ENCODE measurements around the gene CYBC1.

The CYBC1 gene

DNA sequence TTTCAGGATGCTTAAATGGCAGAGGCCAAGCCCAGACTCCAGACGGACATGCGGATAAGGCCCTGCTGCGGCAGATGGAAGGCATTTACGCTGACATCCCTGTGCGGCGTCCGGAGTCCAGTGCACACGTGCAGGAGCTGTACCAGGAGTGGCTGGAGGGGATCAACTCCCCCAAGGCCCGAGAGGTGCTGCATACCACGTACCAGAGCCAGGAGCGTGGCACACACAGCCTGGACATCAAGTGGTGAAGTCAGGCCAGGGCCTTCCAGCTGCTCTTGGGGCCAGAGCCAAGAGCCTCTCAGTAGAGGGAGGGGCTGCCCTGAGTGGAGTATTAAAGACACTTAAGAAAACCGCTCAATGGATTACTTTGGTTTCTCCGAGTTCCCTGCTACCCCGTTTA, 37.4 kb upstream of the CYBC1 start:
- H3K36me3 ChIP-seq (ENCODE audit: low read depth), result peaks cover 3% of the 10 kb centered on the region; the same call in 1 of the 2 replicates
- H3K27ac ChIP-seq (ENCODE audit: poor library complexity, severe bottlenecking), result no peak overlapping the region
- TF ChIP-seq, protein P1, sequence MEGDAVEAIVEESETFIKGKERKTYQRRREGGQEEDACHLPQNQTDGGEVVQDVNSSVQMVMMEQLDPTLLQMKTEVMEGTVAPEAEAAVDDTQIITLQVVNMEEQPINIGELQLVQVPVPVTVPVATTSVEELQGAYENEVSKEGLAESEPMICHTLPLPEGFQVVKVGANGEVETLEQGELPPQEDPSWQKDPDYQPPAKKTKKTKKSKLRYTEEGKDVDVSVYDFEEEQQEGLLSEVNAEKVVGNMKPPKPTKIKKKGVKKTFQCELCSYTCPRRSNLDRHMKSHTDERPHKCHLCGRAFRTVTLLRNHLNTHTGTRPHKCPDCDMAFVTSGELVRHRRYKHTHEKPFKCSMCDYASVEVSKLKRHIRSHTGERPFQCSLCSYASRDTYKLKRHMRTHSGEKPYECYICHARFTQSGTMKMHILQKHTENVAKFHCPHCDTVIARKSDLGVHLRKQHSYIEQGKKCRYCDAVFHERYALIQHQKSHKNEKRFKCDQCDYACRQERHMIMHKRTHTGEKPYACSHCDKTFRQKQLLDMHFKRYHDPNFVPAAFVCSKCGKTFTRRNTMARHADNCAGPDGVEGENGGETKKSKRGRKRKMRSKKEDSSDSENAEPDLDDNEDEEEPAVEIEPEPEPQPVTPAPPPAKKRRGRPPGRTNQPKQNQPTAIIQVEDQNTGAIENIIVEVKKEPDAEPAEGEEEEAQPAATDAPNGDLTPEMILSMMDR (IDR thresholded peaks at IDR 0.05; ENCODE audit: poor library complexity, severe bottlenecking), result no peak
- H3K9me3 ChIP-seq (ENCODE audit: severe bottlenecking), result no peaks in the 10 kb centered on the region
- ATAC-seq (ENCODE audit: low read depth), result no peak
- peaks cover 6% of the 10 kb centered on the region for H3K4me1 ChIP-seq (ENCODE audit: insufficient read depth, poor library complexity, severe bottlenecking)
- no peak overlapping the region for H3K4me3 ChIP-seq (ENCODE audit: severe bottlenecking)
- no peak for DNase-seq (ENCODE audit: low spot score)
- no peaks in the 10 kb centered on the region for H3K27me3 ChIP-seq (ENCODE audit: insufficient read depth, poor library complexity, severe bottlenecking)

DNA sequence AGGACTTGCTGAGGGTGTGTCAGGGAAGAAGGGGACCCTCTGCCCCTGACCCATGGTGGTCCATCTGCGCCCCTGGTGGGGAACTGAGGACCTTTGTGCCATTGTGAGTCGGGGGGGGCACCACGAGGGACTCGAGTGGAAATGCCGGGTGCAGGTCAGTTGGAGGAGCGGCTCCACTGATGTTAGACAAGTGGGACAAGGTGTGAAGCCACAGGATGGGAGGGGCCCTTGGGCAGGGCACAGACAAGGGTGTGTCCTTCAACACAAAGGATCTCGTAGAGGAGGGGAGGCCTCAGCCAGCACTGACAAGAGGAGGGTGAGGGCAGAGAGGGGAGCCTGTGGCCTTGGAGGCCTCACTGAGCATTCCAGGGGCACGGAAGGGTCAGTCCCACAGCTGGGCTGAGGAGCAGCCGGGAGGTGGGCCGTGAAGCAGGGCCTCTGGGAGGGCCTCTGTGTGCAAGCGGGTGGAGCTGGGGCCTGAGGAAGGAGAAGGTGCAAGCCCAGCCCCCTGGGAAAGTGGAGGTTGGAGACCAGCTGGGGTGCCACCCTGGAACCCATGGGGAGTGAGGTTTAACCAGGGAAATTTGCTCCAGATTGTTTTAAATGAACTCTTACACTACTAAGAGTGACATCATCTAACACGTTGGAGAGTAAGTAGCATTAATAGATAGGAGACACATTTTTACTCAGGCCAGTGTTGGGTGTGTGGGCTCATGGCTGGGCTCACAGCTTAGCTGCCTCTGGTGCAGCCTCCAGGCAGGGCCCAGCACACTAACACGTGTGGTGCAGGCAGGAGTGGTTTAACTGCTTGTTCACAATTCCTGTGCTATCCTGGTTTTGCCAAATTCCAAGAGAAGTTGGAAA, 35.9 kb upstream of the CYBC1 start:
- no peaks in the 10 kb centered on the region for H3K4me1 ChIP-seq (ENCODE audit: insufficient read depth, poor library complexity, severe bottlenecking)
- H3K4me3 ChIP-seq (ENCODE audit: severe bottlenecking), result no peak overlapping the region
- ATAC-seq (ENCODE audit: low read depth) (no peak), DNase-seq (ENCODE audit: low spot score) (no peak)
- no peaks in the 10 kb centered on the region for H3K27me3 ChIP-seq (ENCODE audit: insufficient read depth, poor library complexity, severe bottlenecking)
- TF ChIP-seq, protein P1 (IDR thresholded peaks at IDR 0.05; ENCODE audit: poor library complexity, severe bottlenecking), result no peak
- H3K27ac ChIP-seq (ENCODE audit: poor library complexity, severe bottlenecking), result no peak overlapping the region
- peaks cover 3% of the 10 kb centered on the region; the same call in 1 of the 2 replicates for H3K36me3 ChIP-seq (ENCODE audit: low read depth)
- H3K9me3 ChIP-seq (ENCODE audit: severe bottlenecking), result no peaks in the 10 kb centered on the region

DNA sequence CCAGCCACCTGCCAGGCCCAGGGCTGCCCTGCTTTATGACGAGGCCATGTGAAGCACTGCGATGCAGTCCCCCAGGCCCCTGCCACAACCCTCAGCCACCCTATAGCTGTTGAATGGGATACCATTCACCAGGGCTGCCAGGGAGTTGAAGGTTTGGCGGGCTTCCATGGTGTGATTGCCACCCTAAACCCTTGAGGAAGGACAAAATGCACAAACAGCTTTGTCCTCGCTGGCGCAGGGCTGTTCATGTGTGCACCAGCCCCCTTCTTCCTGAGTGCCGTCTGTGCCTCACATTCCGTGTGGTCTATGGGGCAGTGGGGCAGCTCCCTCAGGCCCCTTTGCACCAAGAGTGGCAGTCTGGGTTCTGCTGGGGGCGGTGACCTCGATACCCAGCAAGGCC, 33.3 kb upstream of the CYBC1 start:
- no peak overlapping the region for H3K4me3 ChIP-seq (ENCODE audit: severe bottlenecking)
- no peaks in the 10 kb centered on the region for H3K9me3 ChIP-seq (ENCODE audit: severe bottlenecking)
- no peak overlapping the region for H3K27ac ChIP-seq (ENCODE audit: poor library complexity, severe bottlenecking)
- TF ChIP-seq, protein P1 (IDR thresholded peaks at IDR 0.05; ENCODE audit: poor library complexity, severe bottlenecking), result no peak
- no peaks in the 10 kb centered on the region for H3K27me3 ChIP-seq (ENCODE audit: insufficient read depth, poor library complexity, severe bottlenecking)
- no peak for ATAC-seq (ENCODE audit: low read depth)
- no peaks in the 10 kb centered on the region for H3K4me1 ChIP-seq (ENCODE audit: insufficient read depth, poor library complexity, severe bottlenecking)
- no peak for DNase-seq (ENCODE audit: low spot score)
- peaks cover 18% of the 10 kb centered on the region for H3K36me3 ChIP-seq (ENCODE audit: low read depth)

DNA sequence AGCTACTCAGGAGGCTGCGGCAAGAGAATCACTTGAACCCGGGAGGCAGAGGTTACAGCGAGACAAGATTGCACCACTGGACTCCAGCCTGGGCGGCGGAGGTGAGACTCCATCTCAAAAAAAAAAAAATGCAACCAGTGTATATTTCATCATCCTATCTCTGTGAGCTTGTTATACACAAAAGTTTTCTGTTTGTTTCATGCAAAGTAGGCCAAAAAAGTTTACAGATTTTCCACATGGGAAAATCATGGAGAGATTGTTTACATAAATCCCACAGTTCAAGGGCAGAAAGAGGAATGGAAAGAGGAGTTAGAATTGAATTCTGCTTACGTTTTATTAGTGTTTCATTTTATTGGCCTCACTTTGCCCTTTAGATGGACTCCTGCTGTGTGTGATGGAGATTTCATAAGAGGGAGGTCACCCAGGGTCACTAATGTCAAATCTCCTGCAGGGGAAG, 32.7 kb upstream of the CYBC1 start:
- Histone ChIP-seq H3K4me1 (ENCODE audit: insufficient read depth, poor library complexity, severe bottlenecking) (no peaks in the 10 kb centered on the region), H3K27ac (ENCODE audit: poor library complexity, severe bottlenecking) (no peak overlapping the region), H3K36me3 (ENCODE audit: low read depth) (peaks cover 22% of the 10 kb centered on the region), H3K4me3 (ENCODE audit: severe bottlenecking) (no peak overlapping the region), H3K9me3 (ENCODE audit: severe bottlenecking) (no peaks in the 10 kb centered on the region), H3K27me3 (ENCODE audit: insufficient read depth, poor library complexity, severe bottlenecking) (no peaks in the 10 kb centered on the region)
- ATAC-seq (ENCODE audit: low read depth) (no peak), DNase-seq (ENCODE audit: low spot score) (no peak)
- TF ChIP-seq, protein P1 (IDR thresholded peaks at IDR 0.05; ENCODE audit: poor library complexity, severe bottlenecking), result no peak

DNA sequence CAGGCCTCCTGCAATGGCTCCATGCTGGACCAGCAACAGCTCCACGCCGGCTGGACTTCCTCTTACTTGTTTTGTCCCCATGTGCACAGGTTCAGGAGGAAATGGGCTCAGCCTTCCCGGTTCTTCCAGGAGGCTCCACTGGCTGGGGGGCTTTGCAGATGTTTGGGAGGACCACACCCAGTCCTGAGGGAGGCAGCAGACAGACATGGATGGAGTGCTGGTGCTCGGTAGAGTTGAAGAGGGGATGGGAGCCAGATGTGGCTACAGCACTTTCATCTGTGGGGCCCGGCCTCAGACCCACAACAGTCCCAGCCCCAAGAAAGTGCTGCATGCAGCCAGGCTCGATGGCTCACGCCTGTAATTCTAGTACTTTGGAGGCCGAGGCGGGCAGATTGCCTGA, 29.8 kb upstream of the CYBC1 start:
- H3K9me3 ChIP-seq (ENCODE audit: severe bottlenecking), result no peaks in the 10 kb centered on the region
- TF ChIP-seq, protein P1 (IDR thresholded peaks at IDR 0.05; ENCODE audit: poor library complexity, severe bottlenecking), result no peak
- no peak overlapping the region for H3K27ac ChIP-seq (ENCODE audit: poor library complexity, severe bottlenecking)
- ATAC-seq (ENCODE audit: low read depth), result no peak
- H3K4me3 ChIP-seq (ENCODE audit: severe bottlenecking), result no peak overlapping the region
- H3K4me1 ChIP-seq (ENCODE audit: insufficient read depth, poor library complexity, severe bottlenecking), result no peaks in the 10 kb centered on the region
- no peaks in the 10 kb centered on the region for H3K27me3 ChIP-seq (ENCODE audit: insufficient read depth, poor library complexity, severe bottlenecking)
- no peak for DNase-seq (ENCODE audit: low spot score)
- H3K36me3 ChIP-seq (ENCODE audit: low read depth), result peaks cover 19% of the 10 kb centered on the region
